Dermis microvascular lymphatic vessel endothelial cell (primary cell): ENCODE measurements around the gene CRIP1. TPM values are rescaled to one million over a fixed set of nuclear protein-coding genes. Genes with fewer than 3 reads are reported as not detected.
A peak's percentile ranks its signal among the peaks of the same experiment; 100 is the strongest.

Experiments used
- DNase-seq, 2 donors: peaks; one replicate each; pipeline versions ENCODE4 v3.0.0 to v3.0.0-alpha.2; 2010; ENCODE audit warnings: low read depth in 2 of 2
- total RNA-seq: library from RNA; depleted of rRNA; stranded (reverse); fragments of >200 nt; gene quantifications from 2 replicates; pipeline ENCODE4 v1.2.1, GENCODE V29; 2014

The CRIP1 gene
- total RNA-seq, 1 donor from 2014 or later = 0.90 TPM

GRCh38 chr14:105531894-105532623, 45.4 kb downstream of the CRIP1 start:
- DNase-seq = no peak

GRCh38 chr14:105532735-105533141, 46.1 kb downstream of the CRIP1 start:
- DNase-seq = peak; percentile 7 to 19

- no peak for DNase-seq
Observed at GRCh38 chr14:105533391-105533790, 46.7 kb downstream of the CRIP1 start.

GRCh38 chr14:105533811-105534498, 47.3 kb downstream of the CRIP1 start:
- DNase-seq = no peak

GRCh38 chr14:105534586-105534985, 47.9 kb downstream of the CRIP1 start:
- no peak for DNase-seq

- no peak for DNase-seq
Observed at GRCh38 chr14:105536051-105536450, 49.4 kb downstream of the CRIP1 start.

- DNase-seq = no peak
Observed at GRCh38 chr14:105536691-105537579, 50.2 kb downstream of the CRIP1 start.

GRCh38 chr14:105537580-105538474, 51.1 kb downstream of the CRIP1 start:
- DNase-seq = peak in 1 of 2 donors; percentile 13

Other genes with a start within 250 kb of the CRIP1 start
- gene BTBD6, start 238.4 kb upstream of the CRIP1 start, total RNA-seq = 33.4 and 54.1 TPM in 2 replicates
- 20.8 and 27.1 TPM in 2 replicates for gene BRF1, start 185.9 kb upstream of the CRIP1 start, total RNA-seq
- gene PACS2, start 172.1 kb upstream of the CRIP1 start, total RNA-seq = 30.3 and 54.6 TPM in 2 replicates
- under 0.01 and 0.13 TPM in 2 replicates for gene TEX22, start 88.3 kb upstream of the CRIP1 start, total RNA-seq
- gene MTA1, start 67.1 kb upstream of the CRIP1 start, total RNA-seq = 23.5 and 31.7 TPM in 2 replicates
- 137 and 173 TPM in 2 replicates for gene CRIP2, start 12.1 kb upstream of the CRIP1 start, total RNA-seq
- 7.1 and 9.9 TPM in 2 replicates for gene TEDC1, start 4.4 kb downstream of the CRIP1 start, total RNA-seq
- 6.4 and 9.5 TPM in 2 replicates for gene TMEM121, start 39.7 kb downstream of the CRIP1 start, total RNA-seq